HPDE6-E6E7 (cell line): Measurements from ENCODE around the gene ADRB1.

Experiments used
- DNase-seq: peaks from one replicate; pipeline ENCODE4 v3.0.0; 2011; ENCODE audit warnings: missing footprints; ENCODE audit errors: extremely low spot score

ADRB1 gene

DNA sequence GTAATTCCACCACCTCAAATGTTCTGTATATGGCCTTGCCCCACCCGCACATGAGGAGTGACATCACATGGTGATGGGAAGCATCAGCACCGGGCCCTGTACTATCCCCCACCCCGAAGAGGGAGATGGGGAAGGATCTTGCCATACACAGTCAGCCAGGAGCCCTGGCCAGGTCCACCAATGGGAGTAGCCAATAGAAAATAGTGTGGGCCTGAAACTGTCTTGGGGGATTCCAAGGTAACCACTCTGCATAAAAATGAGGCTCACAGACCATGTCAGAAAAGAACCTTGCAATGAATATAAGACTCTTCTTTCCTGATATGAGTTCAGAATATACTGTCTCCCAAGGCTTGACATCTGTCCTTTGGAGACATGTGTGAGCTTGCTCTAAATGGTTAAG lies 51.1 kb downstream of the ADRB1 start:
- DNase-seq, result no peak

DNA sequence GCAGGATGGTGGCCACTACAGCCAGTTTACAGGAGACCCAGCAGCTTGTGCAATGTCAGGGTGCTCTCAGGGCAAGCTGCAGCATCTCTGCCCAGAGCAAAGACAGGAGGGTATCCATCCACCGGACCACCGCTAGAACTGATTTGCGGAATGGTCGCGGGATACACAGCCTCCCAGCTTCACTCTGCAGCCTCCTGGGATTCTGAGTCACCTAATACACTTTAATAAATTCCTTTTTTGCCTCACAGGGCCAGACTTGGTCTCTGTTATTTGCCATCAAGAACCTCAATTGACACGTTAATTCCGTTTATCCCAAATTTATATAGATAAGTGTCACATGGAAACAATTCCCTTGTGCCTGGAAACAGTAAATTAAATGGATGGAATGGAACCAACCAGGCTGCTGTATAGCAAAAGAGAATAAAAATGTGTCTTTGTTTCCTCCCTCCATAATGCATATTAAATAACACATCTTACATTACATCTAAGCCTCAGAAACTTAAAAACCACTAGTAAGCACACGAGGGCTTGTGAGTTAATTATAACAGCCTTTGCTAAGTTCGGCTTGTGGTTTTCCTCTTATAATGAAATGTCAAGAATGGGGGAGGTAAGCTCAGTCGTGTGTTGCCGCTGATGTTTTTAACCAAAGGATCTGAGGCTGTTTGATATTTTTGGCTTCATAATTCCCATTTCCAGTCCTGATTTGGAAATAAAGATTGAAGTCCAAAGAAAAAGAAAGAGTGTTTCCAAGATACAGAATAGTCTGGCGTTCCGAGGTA lies 52.1 kb downstream of the ADRB1 start:
- no peak for DNase-seq
